GM18858 (cell line): ENCODE measurements around the gene OCIAD1.
"Not testable (repeated sequence)": the region's sequence is repeated elsewhere in the genome, so short reads cannot be mapped to it uniquely, and the experiment has no call there.

Source experiments
- ATAC-seq: cut with Tn5 transposase; IDR thresholded peaks from one replicate; pipeline ENCODE4 v1.9.1; 2021; ENCODE audit not compliant: unreplicated experiment

The OCIAD1 gene

GRCh38 chr4:48889750-48890149, 58.9 kb downstream of the OCIAD1 start:
- ATAC-seq, result not testable (repeated sequence)

- no peak for ATAC-seq
These were observed 60.2 kb downstream of the OCIAD1 start for GRCh38 chr4:48891028-48891619.

DNA sequence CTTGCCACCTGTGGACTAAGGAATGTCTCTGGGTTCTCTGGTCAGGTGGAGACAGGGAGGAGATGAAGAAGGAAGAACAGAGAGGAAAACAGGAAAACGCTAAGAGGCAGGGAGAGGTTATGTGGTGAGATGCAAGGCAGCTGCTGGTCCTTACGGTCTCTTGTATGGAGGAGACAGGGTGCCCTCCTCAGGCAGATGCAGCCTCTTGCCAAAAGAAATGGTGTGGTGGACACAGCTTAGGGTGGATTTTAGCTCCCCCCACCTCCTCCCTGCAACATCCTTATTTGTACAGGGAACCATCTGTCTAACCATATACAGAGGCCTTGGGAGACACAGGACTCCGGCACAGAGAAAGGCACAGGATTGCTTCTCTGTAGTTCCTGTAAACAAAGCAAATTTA, 66.0 kb downstream of the OCIAD1 start:
- no peak for ATAC-seq

DNA sequence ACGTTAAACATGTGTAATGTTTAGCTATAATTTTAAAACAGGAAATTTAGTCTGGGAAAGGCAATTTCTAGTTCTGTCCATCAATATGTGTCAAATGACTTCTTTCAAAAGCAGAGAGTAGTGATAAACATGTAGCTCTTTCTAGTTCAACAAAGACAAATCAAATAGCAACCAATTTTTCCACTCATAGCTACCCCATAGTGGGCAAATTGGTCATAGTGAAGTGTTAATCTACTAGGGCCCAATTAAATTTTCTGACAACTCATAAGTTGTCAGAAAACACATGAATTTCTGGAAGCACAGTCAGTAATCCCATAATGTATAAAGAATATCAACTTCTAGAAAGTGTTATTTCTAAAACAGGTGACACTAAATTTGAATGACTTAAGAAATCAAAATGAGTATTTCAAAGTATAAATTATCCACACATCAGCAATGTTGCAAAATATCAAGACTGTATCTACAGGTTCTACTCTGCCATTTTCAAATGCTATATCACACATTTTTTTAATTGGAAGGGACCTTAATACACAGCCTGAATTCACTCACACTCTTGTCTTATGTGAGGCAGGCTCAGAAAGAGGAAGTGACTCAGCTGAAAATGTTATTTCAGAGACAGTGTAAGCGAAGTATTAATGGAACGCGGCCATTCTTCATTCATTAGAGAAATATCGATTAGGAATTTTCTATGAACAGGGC, 68.0 kb downstream of the OCIAD1 start:
- ATAC-seq, result peak; percentile 84

- peak; percentile 12 for ATAC-seq
These were observed 68.5 kb downstream of the OCIAD1 start for GRCh38 chr4:48899432-48899749.

DNA sequence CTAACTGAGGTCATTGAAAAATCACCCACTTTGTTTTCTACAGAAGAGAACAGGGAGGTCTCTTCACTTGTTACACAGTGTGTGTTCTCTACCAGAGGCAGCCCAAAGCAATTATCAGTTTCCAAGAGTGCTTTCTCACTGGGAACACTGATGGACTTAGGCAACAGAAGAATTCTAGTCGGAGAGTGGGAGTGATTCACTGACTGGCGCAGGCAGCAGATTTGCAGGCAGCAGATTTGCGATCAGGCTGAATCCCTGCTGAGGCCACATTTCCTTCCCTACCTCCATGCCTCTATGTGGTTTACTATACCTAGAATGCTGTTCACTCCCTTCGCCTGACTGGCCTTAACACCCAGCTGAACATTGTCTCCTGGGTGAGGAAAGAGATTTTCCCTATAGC, 69.1 kb downstream of the OCIAD1 start:
- ATAC-seq, result no peak

- ATAC-seq, result no peak
These were observed 70.3 kb downstream of the OCIAD1 start for GRCh38 chr4:48901196-48901595.

DNA sequence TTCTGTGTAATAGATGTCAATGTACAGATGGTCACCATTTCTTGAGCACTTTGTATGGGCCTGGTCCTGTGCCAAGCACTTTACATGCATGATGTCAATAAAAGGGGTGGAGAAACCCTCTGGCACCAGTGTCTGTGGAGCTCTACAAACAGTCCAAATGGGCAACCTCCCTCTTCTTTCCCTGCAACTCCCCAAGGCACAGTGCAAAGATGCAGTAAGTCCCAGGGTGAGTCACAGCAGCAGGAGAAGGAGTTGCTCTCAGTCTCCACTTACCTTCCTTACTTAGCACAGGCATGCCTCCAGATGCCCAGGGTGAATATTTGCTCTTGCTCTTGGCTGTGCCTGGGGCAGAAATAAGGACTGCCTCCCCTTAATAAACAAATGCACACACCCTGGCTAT, 71.4 kb downstream of the OCIAD1 start:
- no peak for ATAC-seq

DNA sequence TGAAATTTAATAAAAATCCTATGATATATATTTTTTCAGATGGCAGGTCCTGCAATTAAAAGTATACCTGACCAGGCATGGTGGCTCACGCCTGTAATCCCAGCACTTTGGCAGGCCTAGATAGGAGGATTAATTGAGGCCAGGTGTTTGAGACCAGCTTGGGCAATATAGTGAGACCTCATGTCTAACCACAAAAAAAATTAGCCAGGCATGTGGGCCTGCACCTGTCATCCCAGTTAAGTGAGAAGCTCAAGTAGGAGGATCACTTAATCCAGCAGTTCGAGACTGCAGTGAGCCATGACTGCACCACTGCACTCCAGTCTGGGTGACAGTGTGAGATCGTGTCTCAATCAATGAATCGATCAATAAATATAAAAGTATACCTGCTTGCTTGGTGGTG, 73.2 kb downstream of the OCIAD1 start:
- no peak for ATAC-seq

GRCh38 chr4:48904541-48905142, 73.8 kb downstream of the OCIAD1 start:
- no peak for ATAC-seq

DNA sequence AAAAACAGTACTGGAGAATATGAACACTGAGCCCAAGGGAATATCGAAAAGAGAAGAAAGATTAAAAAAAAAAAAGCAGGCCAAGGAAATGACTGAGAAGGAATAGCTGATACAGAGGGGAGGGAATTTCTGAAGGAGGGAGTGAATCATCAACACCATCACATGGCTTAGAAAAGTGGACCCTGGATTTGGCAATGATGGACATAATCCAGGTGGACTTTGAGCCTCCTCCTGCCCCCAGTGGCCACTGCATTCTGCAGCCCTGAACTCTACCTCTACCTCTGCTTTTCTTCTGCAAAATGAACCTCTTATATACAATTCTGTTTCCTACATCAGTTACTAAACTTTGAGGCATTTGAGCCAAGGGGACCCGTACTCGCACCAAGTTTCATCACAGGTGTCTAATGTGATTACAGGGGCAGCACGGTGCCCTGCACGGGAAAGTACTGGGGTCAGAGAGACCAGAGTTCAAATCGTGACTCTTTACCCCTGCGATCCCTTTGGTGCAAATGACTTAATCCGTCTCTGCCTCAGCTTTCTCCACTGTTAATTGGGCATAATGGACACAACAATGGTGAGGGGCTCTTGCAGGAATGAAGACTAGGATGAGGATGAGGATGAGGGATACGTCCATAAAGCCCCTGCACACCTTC, 74.6 kb downstream of the OCIAD1 start:
- no peak for ATAC-seq

DNA sequence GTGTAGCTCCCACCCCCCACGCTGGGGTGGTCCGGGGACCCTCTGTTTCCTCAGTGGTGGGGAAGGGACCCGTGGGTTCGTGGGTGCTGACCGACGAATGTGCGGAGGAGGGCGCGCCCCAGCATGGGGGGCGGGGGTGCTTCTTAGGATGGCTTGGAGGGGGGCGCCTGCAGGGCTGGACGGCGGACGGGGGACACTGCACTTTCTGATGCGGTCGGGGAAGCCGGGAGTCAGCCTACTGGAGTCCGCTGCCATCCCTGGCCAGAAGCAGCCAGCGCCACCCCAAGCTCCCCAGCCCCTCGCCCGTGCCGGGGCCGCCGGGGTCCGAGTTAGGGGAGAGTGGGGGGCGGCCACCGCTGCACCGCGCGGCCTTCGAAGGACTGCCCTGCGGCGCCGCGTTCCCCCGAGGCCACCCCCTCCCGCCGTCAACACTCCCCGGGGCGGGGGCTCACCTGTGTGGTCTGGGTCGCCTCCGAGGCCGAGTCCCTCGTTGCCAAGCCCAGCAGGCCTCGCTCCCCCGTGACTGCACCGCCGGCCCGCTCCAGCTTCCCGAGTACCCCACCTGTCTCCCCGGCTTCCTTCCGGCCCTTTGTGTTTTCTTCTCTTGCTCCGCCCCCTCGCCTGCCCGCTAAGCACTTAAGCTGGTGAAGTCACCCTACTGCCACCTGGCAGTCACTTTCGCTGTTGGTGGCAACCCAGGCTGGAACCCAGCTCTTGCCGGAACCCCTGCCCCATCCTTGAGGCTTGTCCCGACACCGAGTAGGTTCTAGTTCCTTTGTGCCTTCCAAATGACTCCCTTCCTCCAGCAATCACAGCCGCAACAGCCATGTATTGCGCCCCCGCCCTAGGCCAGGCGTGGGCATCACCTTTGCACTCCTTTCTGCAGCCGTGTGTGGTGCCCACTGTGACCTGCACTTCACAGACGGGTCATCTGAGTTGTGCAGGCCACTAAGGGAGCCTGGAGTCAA, 75.6 kb downstream of the OCIAD1 start, which contains the start of gene OCIAD2:
OCIAD2 (minus strand) TSS at position 569 of the 968 bp plus-strand sequence. CDS start 2,225 bp downstream, outside the sequence.
- peak; percentile 93 for ATAC-seq

GRCh38 chr4:48907706-48908477, 77.0 kb downstream of the OCIAD1 start:
- ATAC-seq, result no peak

- no peak for ATAC-seq
These were observed 77.8 kb downstream of the OCIAD1 start for GRCh38 chr4:48908687-48909086.

DNA sequence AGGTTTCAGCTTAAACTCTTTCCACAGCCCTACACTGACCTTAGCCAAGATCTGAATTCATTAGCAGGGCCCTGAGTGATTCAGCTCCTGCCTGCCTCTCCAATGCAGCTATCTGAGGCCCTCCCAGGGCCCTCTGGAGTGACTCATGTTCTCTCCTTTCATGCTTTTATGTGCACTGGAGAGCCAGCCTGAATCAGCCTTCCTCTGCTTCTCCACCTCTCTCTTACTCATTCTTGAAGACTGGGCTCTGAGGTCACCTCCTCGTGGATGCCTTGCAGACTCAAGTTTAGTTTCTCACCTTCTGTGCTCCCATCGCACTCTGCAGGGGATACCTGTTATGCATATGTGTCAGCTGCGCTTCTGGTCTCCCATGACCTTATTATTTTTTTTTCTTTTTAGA, 78.8 kb downstream of the OCIAD1 start:
- ATAC-seq, result no peak

DNA sequence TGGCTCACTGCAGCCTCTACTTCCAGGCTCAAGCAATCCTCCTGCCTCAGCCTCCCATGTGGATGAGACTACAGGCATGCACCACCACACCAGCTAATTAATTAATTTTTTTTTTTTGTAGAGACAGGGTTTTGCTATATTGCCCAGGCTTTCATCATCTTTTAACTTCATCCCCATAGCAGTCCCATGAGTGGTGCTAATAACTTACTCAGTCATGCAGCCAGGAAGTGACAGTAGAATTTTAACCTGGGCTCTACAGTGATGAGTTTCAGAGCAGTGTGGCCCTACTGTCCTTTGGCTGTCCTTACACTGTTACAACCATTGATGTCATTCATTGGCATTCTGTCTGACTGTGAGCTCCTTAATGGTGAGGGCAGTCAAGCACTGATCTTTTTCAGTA, 79.6 kb downstream of the OCIAD1 start:
- ATAC-seq, result no peak
